NCI-H2227 treated with DMSO at 0.1 percent for 48 hours (cell line): ENCODE results near the gene OR5T2.
"Not testable (repeated sequence)": the region's sequence is repeated elsewhere in the genome, so short reads cannot be mapped to it uniquely, and the experiment has no call there.

Source experiments
- DNase-seq: peaks from one replicate; lab custom pipeline; 2025; lab: John Stamatoyannopoulos, UW

OR5T2 gene

DNA sequence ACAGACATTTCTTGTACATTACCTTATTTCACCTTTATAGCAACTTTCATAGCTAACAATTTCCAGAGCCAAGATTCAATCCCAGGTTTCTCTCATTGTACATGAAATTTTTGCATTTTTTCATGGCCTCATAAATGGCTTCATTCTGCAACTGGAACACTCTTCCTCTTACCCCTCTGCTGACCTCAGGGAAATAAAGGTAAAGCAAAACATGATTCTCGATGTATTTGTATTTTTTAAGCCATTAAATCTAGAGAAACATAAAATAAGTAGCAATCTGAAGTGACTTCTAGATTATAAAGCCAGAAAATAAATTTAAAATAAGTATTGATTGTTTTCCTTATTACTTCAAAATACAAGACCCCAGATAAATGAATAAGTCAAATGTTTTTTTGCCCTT is at the start of gene OR5T2:
Gene OR5T2 (minus strand): TSS at position 101 of the 400 bp plus-strand sequence. CDS start 1,193 bp downstream, outside the sequence.
- no peak for DNase-seq

DNA sequence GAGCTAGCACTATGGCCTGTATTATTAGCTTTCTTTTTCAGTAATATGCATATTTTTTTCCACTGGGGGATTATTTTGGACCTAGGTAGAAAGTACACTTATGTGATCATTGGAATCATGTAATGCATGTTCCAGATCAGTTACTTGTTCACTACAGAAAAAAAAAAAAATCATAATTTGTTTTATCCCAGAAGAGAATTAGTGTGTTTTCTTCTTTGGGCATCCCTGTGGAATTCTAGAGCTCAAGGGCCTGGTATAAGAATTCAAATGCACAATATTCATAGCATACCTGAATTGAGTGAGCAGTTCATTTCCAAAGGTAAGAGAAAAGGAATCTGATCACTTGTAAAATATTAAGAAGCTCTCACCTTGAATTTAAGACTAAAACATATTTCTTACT is 39.8 kb upstream of the OR5T2 start, which contains the start of gene OR5T1:
Gene OR5T1 (plus strand): TSS at position 301 of the 400 bp plus-strand sequence. CDS start 1,485 bp downstream, outside the sequence.
- DNase-seq: no peak

- no peak for DNase-seq
Observed at GRCh38 chr11:56271092-56271491, 37.0 kb upstream of the OR5T2 start.

- no peak for DNase-seq
Observed at GRCh38 chr11:56251954-56252353, 17.9 kb upstream of the OR5T2 start, which contains the start of gene OR5T3. Gene OR5T3, plus strand, starts transcription at chr11:56252254. Its CDS starts 0 bp downstream, at chr11:56252254.

DNA sequence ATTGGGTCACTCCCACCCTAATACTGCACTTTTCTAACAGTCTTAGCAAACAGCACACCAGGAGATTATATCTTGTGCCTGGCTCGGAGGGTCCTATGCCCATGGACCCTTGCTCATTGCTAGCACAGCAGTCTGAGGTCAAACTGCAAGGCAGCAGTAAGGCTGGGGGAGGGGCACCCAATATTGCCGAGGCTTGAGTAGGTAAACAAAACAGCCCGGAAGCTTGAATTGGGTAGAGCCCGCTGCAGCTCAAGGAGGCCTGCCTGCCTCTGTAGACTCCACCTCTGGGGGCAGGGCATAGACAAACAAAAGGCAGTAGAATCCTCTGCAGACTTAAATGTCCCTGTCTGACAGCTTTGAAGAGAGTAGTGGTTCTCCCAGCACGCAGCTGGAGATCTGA is 14.3 kb downstream of the OR5T2 start:
- DNase-seq: not testable (repeated sequence)

- no peak for DNase-seq
Observed at GRCh38 chr11:56214537-56214936, 19.5 kb downstream of the OR5T2 start.

DNA sequence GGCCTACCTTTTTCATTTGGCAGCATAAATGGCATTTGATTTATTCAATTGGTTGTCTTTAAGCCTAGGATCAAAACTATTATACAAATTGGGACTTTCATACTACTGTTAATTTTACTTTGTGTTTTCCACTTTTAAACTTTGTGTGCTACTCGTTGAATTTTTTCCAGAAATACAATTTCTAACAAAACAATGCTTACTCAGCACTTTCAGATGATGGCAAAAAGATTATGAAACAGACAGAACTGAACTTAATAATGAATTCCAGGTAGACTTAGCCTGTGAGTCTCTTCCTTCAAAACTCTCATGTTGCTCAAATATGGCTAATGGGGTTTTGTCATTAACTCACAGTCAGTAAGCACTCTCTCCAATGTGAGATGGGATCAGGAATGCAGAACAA is 26.3 kb downstream of the OR5T2 start:
- no peak for DNase-seq

GRCh38 chr11:56197367-56197766 is 36.7 kb downstream of the OR5T2 start:
- DNase-seq: no peak

DNA sequence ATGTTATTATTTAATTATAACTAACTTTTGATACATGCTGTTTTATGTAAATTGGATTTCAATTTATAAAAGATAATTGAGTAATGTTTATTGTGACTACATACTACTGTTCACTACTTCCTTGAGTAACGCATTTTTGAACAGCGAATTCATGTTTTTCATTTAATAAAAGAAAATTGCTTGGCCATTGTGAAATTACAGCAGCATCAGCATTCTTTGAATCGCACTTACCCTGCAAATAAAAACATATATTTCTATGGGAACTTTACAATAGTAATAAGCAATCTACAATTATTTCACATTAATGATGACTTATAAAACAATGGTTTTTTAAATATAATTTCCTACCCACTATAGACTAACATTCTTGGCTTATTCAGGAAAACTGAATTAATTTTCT is 37.4 kb downstream of the OR5T2 start:
- DNase-seq: no peak

- DNase-seq: no peak
Observed at GRCh38 chr11:56188602-56189001, 45.5 kb downstream of the OR5T2 start.

DNA sequence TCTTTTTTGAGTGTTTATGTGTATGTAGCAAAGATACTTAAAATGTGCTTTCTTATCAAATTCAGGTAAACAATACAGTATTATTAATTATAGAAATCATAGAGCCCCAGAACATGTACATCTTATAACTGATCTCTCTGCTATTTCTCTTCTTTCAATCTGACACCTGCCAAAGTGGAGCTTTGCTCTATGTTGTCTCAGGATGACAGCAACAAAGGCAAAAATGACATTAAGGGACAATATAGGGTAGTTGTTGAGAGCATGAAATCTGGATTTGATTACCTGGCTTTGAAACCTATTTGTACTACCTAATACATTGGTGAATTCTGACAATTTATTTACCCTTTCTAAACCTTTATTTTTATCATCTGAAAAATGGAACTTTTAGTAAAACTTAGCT is 50.6 kb downstream of the OR5T2 start:
- no peak for DNase-seq
